ENCODE measurements around the gene TRIM36.

DNA sequence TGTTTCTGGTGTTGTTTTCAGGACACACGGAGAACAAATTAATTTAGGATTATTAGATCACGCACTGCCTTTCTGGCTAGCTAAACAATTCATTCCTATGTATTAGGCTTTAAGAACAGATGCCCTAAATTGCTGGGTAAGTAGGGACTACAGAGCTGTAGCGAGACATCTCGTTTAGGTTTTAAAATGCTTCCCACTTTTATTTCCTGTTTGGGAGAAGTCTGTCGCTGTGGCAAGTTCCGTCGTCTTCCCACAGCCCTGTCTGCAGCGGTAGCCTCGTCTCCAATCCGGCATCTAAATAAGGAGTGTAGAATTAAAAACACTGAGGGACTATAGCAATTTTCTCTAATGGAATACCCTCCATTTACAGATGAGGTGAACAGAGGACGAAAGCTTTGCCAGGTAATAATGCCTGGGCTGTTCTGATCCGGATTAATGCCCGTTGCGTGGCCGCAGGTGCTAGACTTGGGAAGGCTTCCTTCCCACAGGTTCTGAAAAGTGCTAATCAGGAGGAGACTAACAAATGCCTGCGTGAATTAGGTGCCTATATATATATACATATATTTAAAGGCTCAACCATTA is 1.3 kb upstream of the TRIM36 start:
- no peak for TF ChIP-seq EZH2 (IDR thresholded peaks at IDR 0.05; ENCODE audit: low read length, unreplicated experiment)
- TF ChIP-seq, protein P1, sequence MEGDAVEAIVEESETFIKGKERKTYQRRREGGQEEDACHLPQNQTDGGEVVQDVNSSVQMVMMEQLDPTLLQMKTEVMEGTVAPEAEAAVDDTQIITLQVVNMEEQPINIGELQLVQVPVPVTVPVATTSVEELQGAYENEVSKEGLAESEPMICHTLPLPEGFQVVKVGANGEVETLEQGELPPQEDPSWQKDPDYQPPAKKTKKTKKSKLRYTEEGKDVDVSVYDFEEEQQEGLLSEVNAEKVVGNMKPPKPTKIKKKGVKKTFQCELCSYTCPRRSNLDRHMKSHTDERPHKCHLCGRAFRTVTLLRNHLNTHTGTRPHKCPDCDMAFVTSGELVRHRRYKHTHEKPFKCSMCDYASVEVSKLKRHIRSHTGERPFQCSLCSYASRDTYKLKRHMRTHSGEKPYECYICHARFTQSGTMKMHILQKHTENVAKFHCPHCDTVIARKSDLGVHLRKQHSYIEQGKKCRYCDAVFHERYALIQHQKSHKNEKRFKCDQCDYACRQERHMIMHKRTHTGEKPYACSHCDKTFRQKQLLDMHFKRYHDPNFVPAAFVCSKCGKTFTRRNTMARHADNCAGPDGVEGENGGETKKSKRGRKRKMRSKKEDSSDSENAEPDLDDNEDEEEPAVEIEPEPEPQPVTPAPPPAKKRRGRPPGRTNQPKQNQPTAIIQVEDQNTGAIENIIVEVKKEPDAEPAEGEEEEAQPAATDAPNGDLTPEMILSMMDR (conservative IDR thresholded peaks at IDR 0.05; ENCODE audit: low read depth, low read length) = no peak
- TF ChIP-seq EZH2phosphoT487 (IDR thresholded peaks at IDR 0.05; ENCODE audit: borderline replicate concordance, low read length) = no peak

Measured in PC-3 (cell line).